GM10266 (cell line): ENCODE data around the gene F13B.

Experiments used
- DNase-seq: peaks from one replicate; pipeline ENCODE4 v3.0.0; 2012; ENCODE audit errors: extremely low spot score
- CTCF ChIP-seq: IDR thresholded peaks from 2 replicates; pipeline ENCODE4 v1.5.1; 2012; ENCODE audit warnings: mild to moderate bottlenecking, low read depth; ENCODE audit not compliant: control insufficient read depth, insufficient read depth; ENCODE audit errors: missing control alignments

F13B gene

GRCh38 chr1:197080323-197080722 lies 13.3 kb upstream of the F13B start:
- no peak for TF ChIP-seq CTCF
- no peak for DNase-seq

- DNase-seq: no peak
- no peak for TF ChIP-seq CTCF
Measured at GRCh38 chr1:197076585-197076984, 9.5 kb upstream of the F13B start.

GRCh38 chr1:197073978-197074377 lies 6.9 kb upstream of the F13B start:
- no peak for TF ChIP-seq CTCF

GRCh38 chr1:197067457-197067818 lies 378 bp upstream of the F13B start:
- no peak for DNase-seq
- TF ChIP-seq CTCF: no peak

More at GRCh38 chr1:197073978-197074377, 6.9 kb upstream of the F13B start:
- DNase-seq: no peak

GRCh38 chr1:197066277-197066676 lies 783 bp downstream of the F13B start:
- no peak for DNase-seq
- TF ChIP-seq CTCF: no peak

- TF ChIP-seq CTCF: no peak
- DNase-seq: no peak
Measured at GRCh38 chr1:197065559-197065958, 1.5 kb downstream of the F13B start.

- no peak for DNase-seq
- TF ChIP-seq CTCF: no peak
Measured at GRCh38 chr1:197063212-197063611, 3.8 kb downstream of the F13B start.
